Endodermal cell (in vitro differentiated cells): ENCODE results near the gene CDK3. TPM values are rescaled to one million over a fixed set of nuclear protein-coding genes. Genes with fewer than 3 reads are reported as not detected.

Source experiments
- DNase-seq: peaks from one replicate; pipeline ENCODE4 v3.0.0-alpha.2; 2017
- H3K27ac ChIP-seq: 2 replicates; pipeline ENCODE4 v1.5.1; 2013; ENCODE audit warnings: mild to moderate bottlenecking, low read depth, low read length, moderate library complexity
- H3K27me3 ChIP-seq: 2 replicates; pipeline ENCODE4 v1.6.1; 2013; ENCODE audit warnings: mild to moderate bottlenecking, low read length, moderate library complexity; ENCODE audit not compliant: insufficient read depth, control insufficient read depth, poor library complexity, severe bottlenecking
- H3K36me3 ChIP-seq: 2 replicates; pipeline ENCODE4 v1.7.0; 2013; ENCODE audit warnings: mild to moderate bottlenecking, low read length, moderate library complexity; ENCODE audit not compliant: control insufficient read depth, insufficient read depth
- H3K4me1 ChIP-seq: one replicate; pipeline ENCODE4 v1.7.0; 2013; ENCODE audit warnings: low read length; ENCODE audit not compliant: control insufficient read depth, insufficient read depth
- H3K4me3 ChIP-seq: 2 replicates; pipeline ENCODE4 v1.5.1; 2013; ENCODE audit warnings: mild to moderate bottlenecking, low read length, moderate library complexity
- H3K9ac ChIP-seq: 2 replicates; pipeline ENCODE4 v1.6.1; 2013; ENCODE audit warnings: mild to moderate bottlenecking, low read length, moderate library complexity; ENCODE audit not compliant: poor library complexity, severe bottlenecking; ENCODE audit errors: extremely low read depth
- H3K9me3 ChIP-seq: 2 replicates; pipeline ENCODE4 v1.6.1; 2013; ENCODE audit warnings: mild to moderate bottlenecking, low read length, moderate library complexity; ENCODE audit not compliant: control insufficient read depth
- H3K27ac Mint-ChIP-seq: 2 replicates; pipeline ENCODE4 v1.8.0; 2020; ENCODE audit warnings: mixed read lengths
- H3K27me3 Mint-ChIP-seq: 2 replicates; pipeline ENCODE4 v1.8.0; 2021; ENCODE audit warnings: mild to moderate bottlenecking, mixed read lengths; ENCODE audit not compliant: insufficient read depth
- H3K36me3 Mint-ChIP-seq: 2 replicates; pipeline ENCODE4 v1.8.0; 2020; ENCODE audit warnings: low read depth, mixed read lengths
- H3K4me1 Mint-ChIP-seq: 2 replicates; pipeline ENCODE4 v1.8.0; 2020; ENCODE audit warnings: mixed read lengths
- H3K4me3 Mint-ChIP-seq: 2 replicates; pipeline ENCODE4 v1.8.0; 2020; ENCODE audit warnings: mild to moderate bottlenecking, moderate library complexity, mixed read lengths
- H3K9me3 Mint-ChIP-seq: 2 replicates; pipeline ENCODE4 v1.8.0; 2020; ENCODE audit warnings: mild to moderate bottlenecking, mixed read lengths
- WGBS, 2 experiments: methylation state at CpG; one replicate each; pipeline versions ENCODE4 v1.1.5 to v1.1.7; 2013; ENCODE audit warnings: missing lambda C conversion rate in 2 of 2, mixed read lengths in 1 of 2; ENCODE audit not compliant: insufficient coverage in 1 of 2, insufficient read length in 1 of 2; 5-methylcytosine and 5-hydroxymethylcytosine counted together
- total RNA-seq, 2 donors: library from RNA; stranded (reverse); fragmentation: NEBNext Ultra II Directional in 1 of 2; extraction: Animal tissue kit (Norgen Biotek cat#: 25700) in 1 of 2; gene quantifications; 2 replicates in 1 of 2; 3 replicates in 1 of 2; pipeline ENCODE4 v1.2.1, GENCODE V29; 2021
- TF ChIP-seq, protein P1 (sequence below): fragments of 200-600 bp; sonication (generic); conservative IDR thresholded peaks from 2 replicates; pipeline ENCODE4 v1.5.0; 2021; ENCODE audit warnings: antibody characterized with exemption, mild to moderate bottlenecking

Gene CDK3
- total RNA-seq, 2 donors from 2014 or later: 7.3 to 11.7 TPM

DNA sequence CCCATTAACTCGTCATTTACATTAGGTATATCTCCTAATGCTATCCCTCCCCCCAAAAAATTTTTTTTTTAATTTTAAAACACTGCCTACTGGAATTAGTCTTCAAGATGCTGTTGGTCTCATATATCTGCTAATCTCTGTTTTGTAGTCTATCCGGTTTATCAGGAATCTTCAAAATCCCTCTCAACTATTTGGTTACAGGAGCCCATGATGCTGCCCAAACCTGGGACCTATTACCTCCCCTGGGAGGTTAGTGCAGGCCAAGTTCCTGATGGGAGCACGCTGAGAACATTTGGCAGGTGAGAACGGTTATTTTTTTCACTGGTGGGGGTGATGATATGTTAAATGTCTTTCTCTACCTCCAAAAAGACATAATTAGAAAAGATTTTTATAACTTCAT lies 14.7 kb upstream of the CDK3 start:
- no peak overlapping the region for H3K9ac ChIP-seq
- H3K4me1 ChIP-seq: peaks cover under 1% of the 10 kb centered on the region
- H3K27ac ChIP-seq: no peak overlapping the region
- no peak overlapping the region for H3K27ac Mint-ChIP-seq
- no peak overlapping the region for H3K4me3 Mint-ChIP-seq
- DNase-seq: no peak
- H3K4me1 Mint-ChIP-seq: peaks cover 32% of the 10 kb centered on the region
- no peak overlapping the region for H3K4me3 ChIP-seq
- H3K27me3 Mint-ChIP-seq: no peaks in the 10 kb centered on the region
- peaks cover 13% of the 10 kb centered on the region for H3K36me3 ChIP-seq
- no peaks in the 10 kb centered on the region for H3K9me3 Mint-ChIP-seq
- H3K9me3 ChIP-seq: no peaks in the 10 kb centered on the region
- 98% methylated on average over 3 of the region's 4 CpGs; no CpG with 5 or more reads in 1 of the 2 experiments for WGBS, 2 experiments
- H3K36me3 Mint-ChIP-seq: peaks cover 12% of the 10 kb centered on the region
- TF ChIP-seq, protein P1, sequence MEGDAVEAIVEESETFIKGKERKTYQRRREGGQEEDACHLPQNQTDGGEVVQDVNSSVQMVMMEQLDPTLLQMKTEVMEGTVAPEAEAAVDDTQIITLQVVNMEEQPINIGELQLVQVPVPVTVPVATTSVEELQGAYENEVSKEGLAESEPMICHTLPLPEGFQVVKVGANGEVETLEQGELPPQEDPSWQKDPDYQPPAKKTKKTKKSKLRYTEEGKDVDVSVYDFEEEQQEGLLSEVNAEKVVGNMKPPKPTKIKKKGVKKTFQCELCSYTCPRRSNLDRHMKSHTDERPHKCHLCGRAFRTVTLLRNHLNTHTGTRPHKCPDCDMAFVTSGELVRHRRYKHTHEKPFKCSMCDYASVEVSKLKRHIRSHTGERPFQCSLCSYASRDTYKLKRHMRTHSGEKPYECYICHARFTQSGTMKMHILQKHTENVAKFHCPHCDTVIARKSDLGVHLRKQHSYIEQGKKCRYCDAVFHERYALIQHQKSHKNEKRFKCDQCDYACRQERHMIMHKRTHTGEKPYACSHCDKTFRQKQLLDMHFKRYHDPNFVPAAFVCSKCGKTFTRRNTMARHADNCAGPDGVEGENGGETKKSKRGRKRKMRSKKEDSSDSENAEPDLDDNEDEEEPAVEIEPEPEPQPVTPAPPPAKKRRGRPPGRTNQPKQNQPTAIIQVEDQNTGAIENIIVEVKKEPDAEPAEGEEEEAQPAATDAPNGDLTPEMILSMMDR: no peak
- H3K27me3 ChIP-seq: no peaks in the 10 kb centered on the region

DNA sequence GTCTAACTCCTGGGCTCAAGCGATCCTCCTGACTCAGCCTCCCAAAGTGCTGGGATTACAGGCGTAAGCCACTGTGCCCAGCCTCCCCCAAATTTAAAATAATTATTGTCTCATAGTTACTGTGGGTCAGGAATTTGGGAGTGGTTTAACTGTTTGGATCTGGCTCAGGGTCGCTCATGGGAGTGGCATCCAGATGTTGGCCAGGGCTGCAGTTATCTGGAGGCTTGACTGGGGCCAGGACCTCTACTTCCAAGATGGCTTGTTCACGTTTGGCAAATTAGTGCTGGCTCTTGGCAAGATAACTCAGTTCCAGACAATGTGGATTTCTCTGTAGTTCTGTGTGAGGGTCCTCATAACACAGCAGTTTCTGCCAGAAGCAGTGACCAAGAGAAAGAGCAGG lies 13.6 kb upstream of the CDK3 start:
- H3K4me3 ChIP-seq: no peak overlapping the region
- H3K36me3 ChIP-seq: peaks cover 21% of the 10 kb centered on the region
- no peaks in the 10 kb centered on the region for H3K27me3 Mint-ChIP-seq
- no peaks in the 10 kb centered on the region for H3K9me3 ChIP-seq
- H3K27ac Mint-ChIP-seq: peak overlapping the region; percentile 23
- peaks cover 22% of the 10 kb centered on the region for H3K36me3 Mint-ChIP-seq
- 82 to 98% methylated on average over 4 of the region's 4 CpGs for WGBS, 2 experiments
- no peaks in the 10 kb centered on the region for H3K4me1 ChIP-seq
- TF ChIP-seq, protein P1: no peak
- DNase-seq: no peak
- no peaks in the 10 kb centered on the region for H3K9me3 Mint-ChIP-seq
- peaks cover 24% of the 10 kb centered on the region for H3K4me1 Mint-ChIP-seq
- H3K27ac ChIP-seq: no peak overlapping the region
- no peak overlapping the region for H3K4me3 Mint-ChIP-seq
- H3K9ac ChIP-seq: no peak overlapping the region
- no peaks in the 10 kb centered on the region for H3K27me3 ChIP-seq

DNA sequence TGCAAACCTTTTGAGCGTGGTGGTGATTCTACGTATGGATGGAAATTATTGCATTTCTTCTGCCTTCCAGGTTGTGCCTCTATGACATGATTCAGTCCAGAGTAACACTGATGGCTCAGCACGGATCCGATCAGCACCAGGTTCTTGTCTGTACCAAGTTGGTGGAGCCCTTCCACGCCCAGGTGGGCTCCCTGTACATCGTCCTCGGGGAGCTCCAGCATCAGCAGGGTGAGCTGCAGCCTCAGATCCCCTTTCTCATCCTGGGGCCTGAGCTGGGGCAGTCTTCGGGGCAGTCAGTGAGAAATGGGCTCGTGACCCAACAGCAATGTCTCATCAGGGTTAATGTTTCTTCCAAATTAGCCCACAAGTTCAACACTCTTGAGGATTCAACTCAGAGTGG lies 9.3 kb upstream of the CDK3 start:
- H3K27ac Mint-ChIP-seq: no peak overlapping the region
- no peaks in the 10 kb centered on the region for H3K4me1 Mint-ChIP-seq
- TF ChIP-seq, protein P1: no peak
- H3K36me3 Mint-ChIP-seq: peaks cover 43% of the 10 kb centered on the region
- DNase-seq: no peak
- Histone ChIP-seq H3K36me3 (peaks cover 17% of the 10 kb centered on the region), H3K4me1 (no peaks in the 10 kb centered on the region), H3K9me3 (no peaks in the 10 kb centered on the region), H3K9ac (no peak overlapping the region), H3K4me3 (no peak overlapping the region), H3K27me3 (no peaks in the 10 kb centered on the region), H3K27ac (no peak overlapping the region)
- WGBS, 2 experiments: 85 to 86% methylated on average over 6 to 9 of the region's 9 CpGs
- no peak overlapping the region for H3K4me3 Mint-ChIP-seq
- no peaks in the 10 kb centered on the region for H3K9me3 Mint-ChIP-seq
- H3K27me3 Mint-ChIP-seq: no peaks in the 10 kb centered on the region
